H1 (cell line): ENCODE results near the gene TOR1AIP1. TPM values are rescaled to one million over a fixed set of nuclear protein-coding genes. Genes with fewer than 3 reads are reported as not detected.

ENCODE experiments used
- polyA plus RNA-seq, 7 experiments: library from polyadenylated mRNA; depleted of rRNA in 3 of 7; stranded (reverse) in 5 of 7; unstranded in 2 of 7; fragments of >200 nt in 5 of 7; fragments of 200-250 nt in 2 of 7; gene quantifications; 1 replicate in 5 of 7; 2 replicates in 1 of 7; 4 replicates in 1 of 7; pipeline versions ENCODE4 v1.2.1 to v1.2.3, GENCODE V29; 2011 to 2013; ENCODE audit warnings: missing spikeins in 2 of 7, mixed read lengths in 2 of 7
- total RNA-seq: library from RNA; stranded (reverse); fragmentation: NEBNext Ultra II Directional; extraction: Animal tissue kit (Norgen Biotek cat#: 25700); gene quantifications from 2 replicates; pipeline ENCODE4 v1.2.1, GENCODE V29; 2021
- TF ChIP-seq, protein P1 (sequence below): fragments of 300-600 bp; sonication (generic); IDR thresholded peaks from 2 replicates; pipeline ENCODE4 v1.7.1; 2012; ENCODE audit warnings: low read length, moderate library complexity, mild to moderate bottlenecking, inconsistent platforms; ENCODE audit not compliant: insufficient replicate concordance
- TF ChIP-seq, protein P2 (sequence below): IDR thresholded peaks from 2 replicates; pipeline ENCODE4 v1.6.1; 2012; ENCODE audit warnings: low read length, inconsistent platforms

The TOR1AIP1 gene
- total and polyA plus RNA-seq, 2 of the 8 experiments (the other 6 are each of a cell fraction or from before 2014, with no cell fraction given), result 5.7 to 22.8 TPM

DNA sequence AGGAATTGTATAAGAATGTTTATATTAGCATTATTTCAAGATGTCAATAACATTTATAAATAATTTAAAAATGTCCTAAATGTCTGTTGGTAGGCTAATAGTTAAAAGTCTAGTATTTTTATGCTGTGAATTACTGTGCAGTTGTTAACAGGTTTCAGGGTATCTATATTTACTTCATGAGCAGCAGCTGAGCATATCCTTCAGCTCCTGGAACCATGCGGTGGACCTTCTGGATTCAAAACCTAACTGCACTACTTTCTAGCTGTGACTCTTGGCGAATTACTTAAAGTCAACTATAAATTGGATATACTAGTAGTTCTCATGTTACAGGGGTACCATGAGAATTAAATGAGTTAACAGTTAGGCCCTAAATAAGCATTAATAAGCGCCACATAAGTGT is 76.3 kb downstream of the TOR1AIP1 start (continued):
- TF ChIP-seq, protein P1, sequence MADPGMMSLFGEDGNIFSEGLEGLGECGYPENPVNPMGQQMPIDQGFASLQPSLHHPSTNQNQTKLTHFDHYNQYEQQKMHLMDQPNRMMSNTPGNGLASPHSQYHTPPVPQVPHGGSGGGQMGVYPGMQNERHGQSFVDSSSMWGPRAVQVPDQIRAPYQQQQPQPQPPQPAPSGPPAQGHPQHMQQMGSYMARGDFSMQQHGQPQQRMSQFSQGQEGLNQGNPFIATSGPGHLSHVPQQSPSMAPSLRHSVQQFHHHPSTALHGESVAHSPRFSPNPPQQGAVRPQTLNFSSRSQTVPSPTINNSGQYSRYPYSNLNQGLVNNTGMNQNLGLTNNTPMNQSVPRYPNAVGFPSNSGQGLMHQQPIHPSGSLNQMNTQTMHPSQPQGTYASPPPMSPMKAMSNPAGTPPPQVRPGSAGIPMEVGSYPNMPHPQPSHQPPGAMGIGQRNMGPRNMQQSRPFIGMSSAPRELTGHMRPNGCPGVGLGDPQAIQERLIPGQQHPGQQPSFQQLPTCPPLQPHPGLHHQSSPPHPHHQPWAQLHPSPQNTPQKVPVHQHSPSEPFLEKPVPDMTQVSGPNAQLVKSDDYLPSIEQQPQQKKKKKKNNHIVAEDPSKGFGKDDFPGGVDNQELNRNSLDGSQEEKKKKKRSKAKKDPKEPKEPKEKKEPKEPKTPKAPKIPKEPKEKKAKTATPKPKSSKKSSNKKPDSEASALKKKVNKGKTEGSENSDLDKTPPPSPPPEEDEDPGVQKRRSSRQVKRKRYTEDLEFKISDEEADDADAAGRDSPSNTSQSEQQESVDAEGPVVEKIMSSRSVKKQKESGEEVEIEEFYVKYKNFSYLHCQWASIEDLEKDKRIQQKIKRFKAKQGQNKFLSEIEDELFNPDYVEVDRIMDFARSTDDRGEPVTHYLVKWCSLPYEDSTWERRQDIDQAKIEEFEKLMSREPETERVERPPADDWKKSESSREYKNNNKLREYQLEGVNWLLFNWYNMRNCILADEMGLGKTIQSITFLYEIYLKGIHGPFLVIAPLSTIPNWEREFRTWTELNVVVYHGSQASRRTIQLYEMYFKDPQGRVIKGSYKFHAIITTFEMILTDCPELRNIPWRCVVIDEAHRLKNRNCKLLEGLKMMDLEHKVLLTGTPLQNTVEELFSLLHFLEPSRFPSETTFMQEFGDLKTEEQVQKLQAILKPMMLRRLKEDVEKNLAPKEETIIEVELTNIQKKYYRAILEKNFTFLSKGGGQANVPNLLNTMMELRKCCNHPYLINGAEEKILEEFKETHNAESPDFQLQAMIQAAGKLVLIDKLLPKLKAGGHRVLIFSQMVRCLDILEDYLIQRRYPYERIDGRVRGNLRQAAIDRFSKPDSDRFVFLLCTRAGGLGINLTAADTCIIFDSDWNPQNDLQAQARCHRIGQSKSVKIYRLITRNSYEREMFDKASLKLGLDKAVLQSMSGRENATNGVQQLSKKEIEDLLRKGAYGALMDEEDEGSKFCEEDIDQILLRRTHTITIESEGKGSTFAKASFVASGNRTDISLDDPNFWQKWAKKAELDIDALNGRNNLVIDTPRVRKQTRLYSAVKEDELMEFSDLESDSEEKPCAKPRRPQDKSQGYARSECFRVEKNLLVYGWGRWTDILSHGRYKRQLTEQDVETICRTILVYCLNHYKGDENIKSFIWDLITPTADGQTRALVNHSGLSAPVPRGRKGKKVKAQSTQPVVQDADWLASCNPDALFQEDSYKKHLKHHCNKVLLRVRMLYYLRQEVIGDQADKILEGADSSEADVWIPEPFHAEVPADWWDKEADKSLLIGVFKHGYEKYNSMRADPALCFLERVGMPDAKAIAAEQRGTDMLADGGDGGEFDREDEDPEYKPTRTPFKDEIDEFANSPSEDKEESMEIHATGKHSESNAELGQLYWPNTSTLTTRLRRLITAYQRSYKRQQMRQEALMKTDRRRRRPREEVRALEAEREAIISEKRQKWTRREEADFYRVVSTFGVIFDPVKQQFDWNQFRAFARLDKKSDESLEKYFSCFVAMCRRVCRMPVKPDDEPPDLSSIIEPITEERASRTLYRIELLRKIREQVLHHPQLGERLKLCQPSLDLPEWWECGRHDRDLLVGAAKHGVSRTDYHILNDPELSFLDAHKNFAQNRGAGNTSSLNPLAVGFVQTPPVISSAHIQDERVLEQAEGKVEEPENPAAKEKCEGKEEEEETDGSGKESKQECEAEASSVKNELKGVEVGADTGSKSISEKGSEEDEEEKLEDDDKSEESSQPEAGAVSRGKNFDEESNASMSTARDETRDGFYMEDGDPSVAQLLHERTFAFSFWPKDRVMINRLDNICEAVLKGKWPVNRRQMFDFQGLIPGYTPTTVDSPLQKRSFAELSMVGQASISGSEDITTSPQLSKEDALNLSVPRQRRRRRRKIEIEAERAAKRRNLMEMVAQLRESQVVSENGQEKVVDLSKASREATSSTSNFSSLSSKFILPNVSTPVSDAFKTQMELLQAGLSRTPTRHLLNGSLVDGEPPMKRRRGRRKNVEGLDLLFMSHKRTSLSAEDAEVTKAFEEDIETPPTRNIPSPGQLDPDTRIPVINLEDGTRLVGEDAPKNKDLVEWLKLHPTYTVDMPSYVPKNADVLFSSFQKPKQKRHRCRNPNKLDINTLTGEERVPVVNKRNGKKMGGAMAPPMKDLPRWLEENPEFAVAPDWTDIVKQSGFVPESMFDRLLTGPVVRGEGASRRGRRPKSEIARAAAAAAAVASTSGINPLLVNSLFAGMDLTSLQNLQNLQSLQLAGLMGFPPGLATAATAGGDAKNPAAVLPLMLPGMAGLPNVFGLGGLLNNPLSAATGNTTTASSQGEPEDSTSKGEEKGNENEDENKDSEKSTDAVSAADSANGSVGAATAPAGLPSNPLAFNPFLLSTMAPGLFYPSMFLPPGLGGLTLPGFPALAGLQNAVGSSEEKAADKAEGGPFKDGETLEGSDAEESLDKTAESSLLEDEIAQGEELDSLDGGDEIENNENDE, result no peak
- TF ChIP-seq, protein P2, sequence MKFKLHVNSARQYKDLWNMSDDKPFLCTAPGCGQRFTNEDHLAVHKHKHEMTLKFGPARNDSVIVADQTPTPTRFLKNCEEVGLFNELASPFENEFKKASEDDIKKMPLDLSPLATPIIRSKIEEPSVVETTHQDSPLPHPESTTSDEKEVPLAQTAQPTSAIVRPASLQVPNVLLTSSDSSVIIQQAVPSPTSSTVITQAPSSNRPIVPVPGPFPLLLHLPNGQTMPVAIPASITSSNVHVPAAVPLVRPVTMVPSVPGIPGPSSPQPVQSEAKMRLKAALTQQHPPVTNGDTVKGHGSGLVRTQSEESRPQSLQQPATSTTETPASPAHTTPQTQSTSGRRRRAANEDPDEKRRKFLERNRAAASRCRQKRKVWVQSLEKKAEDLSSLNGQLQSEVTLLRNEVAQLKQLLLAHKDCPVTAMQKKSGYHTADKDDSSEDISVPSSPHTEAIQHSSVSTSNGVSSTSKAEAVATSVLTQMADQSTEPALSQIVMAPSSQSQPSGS, result no peak
- TF ChIP-seq, all 59 proteins: peak for 0
